ENCODE results near the gene PLTP. TPM values are rescaled to one million over a fixed set of nuclear protein-coding genes. Genes with fewer than 3 reads are reported as not detected.

The PLTP gene
- total and polyA plus RNA-seq, 2 of the 13 experiments (the other 11 are each of a cell fraction or from before 2014, with no cell fraction given): 16.9 to 28.6 TPM

DNA sequence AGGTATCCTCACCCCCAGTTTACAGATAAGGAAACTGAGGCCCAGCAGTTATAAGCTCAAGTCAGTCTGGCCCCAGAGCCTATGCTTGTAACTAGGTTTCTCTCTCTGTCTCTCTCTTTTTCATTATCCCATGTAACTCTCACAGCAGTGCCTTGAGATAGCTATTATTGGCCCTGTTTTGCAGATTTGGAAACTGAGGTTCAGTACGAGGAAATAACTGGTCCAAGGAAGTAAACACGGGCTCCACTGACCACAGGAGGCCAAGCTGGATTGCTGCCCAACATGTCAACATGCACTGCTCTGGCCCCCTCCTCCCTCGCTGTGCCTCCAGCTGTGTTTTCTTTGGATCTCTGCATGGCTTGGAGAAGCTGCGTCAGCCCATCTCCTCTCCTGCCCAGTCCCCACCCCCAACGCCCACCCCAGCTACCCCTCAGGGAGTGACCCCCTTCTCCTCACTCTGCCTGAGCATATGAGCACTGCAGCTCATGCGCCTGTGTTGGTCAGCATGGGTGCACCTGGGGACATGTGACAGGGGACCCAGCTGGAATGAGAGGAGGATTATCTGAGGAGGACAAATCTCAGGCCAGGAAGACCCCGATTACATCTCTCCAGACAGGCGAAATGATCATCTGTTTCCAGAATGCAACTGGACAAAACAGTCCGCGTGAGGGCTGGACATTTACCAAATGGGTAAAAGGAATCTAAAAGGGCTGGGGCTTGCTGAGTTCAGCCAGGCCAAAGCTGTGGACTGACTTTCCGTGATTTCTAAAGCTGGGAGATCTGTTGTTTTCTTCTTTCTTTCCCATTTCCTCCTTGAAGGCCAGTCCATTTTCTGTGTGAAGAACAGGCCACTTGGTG is 7.8 kb upstream of the PLTP start (continued):
- TF ChIP-seq, protein P1, sequence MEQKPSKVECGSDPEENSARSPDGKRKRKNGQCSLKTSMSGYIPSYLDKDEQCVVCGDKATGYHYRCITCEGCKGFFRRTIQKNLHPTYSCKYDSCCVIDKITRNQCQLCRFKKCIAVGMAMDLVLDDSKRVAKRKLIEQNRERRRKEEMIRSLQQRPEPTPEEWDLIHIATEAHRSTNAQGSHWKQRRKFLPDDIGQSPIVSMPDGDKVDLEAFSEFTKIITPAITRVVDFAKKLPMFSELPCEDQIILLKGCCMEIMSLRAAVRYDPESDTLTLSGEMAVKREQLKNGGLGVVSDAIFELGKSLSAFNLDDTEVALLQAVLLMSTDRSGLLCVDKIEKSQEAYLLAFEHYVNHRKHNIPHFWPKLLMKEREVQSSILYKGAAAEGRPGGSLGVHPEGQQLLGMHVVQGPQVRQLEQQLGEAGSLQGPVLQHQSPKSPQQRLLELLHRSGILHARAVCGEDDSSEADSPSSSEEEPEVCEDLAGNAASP (CRISPR knock-in tag; IDR thresholded peaks at IDR 0.05; ENCODE audit: borderline replicate concordance): 0 out of 2 replicates have a peak, but pooled peaks have one; percentile 20
- TF ChIP-seq SALL1 (CRISPR knock-in tag; IDR thresholded peaks at IDR 0.05): peak; percentile 78
- TF ChIP-seq SIX1 (CRISPR knock-in tag; IDR thresholded peaks at IDR 0.05; ENCODE audit: borderline replicate concordance): no peak
- 0 out of 2 replicates have a peak, but pooled peaks have one; percentile 19 for TF ChIP-seq HNF4A (CRISPR knock-in tag; IDR thresholded peaks at IDR 0.05)
- TF ChIP-seq, protein P2, sequence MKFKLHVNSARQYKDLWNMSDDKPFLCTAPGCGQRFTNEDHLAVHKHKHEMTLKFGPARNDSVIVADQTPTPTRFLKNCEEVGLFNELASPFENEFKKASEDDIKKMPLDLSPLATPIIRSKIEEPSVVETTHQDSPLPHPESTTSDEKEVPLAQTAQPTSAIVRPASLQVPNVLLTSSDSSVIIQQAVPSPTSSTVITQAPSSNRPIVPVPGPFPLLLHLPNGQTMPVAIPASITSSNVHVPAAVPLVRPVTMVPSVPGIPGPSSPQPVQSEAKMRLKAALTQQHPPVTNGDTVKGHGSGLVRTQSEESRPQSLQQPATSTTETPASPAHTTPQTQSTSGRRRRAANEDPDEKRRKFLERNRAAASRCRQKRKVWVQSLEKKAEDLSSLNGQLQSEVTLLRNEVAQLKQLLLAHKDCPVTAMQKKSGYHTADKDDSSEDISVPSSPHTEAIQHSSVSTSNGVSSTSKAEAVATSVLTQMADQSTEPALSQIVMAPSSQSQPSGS (CRISPR knock-in tag; IDR thresholded peaks at IDR 0.05): no peak
- TF ChIP-seq GZF1 (CRISPR knock-in tag; IDR thresholded peaks at IDR 0.05): no peak
- TF ChIP-seq IRX3 (CRISPR knock-in tag; IDR thresholded peaks at IDR 0.05; ENCODE audit: borderline replicate concordance, low read depth): no peak
- TF ChIP-seq PBX2 (CRISPR knock-in tag; IDR thresholded peaks at IDR 0.05): no peak
- TF ChIP-seq, protein P3, sequence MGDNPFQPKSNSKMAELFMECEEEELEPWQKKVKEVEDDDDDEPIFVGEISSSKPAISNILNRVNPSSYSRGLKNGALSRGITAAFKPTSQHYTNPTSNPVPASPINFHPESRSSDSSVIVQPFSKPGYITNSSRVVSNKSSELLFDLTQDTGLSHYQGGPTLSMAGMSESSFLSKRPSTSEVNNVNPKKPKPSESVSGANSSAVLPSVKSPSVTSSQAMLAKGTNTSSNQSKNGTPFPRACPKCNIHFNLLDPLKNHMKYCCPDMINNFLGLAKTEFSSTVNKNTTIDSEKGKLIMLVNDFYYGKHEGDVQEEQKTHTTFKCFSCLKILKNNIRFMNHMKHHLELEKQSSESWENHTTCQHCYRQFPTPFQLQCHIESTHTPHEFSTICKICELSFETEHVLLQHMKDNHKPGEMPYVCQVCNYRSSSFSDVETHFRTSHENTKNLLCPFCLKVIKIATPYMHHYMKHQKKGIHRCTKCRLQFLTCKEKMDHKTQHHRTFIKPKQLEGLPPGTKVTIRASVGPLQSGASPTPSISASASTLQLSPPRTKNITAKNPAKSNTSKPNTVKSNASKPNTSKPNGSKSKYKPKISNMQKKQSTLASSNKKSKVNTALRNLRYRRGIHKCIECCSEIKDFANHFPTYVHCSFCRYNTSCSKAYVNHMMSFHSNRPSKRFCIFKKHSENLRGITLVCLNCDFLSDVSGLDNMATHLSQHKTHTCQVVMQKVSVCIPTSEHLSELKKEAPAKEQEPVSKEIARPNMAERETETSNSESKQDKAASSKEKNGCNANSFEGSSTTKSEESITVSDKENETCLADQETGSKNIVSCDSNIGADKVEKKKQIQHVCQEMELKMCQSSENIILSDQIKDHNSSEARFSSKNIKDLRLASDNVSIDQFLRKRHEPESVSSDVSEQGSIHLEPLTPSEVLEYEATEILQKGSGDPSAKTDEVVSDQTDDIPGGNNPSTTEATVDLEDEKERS (CRISPR knock-in tag; IDR thresholded peaks at IDR 0.05): peak; percentile 31; the same call in 1 of the 2 replicates
- TF ChIP-seq ZNF12 (CRISPR knock-in tag; IDR thresholded peaks at IDR 0.05): 0 out of 2 replicates have a peak, but pooled peaks have one; percentile 20
- TF ChIP-seq, protein P4, sequence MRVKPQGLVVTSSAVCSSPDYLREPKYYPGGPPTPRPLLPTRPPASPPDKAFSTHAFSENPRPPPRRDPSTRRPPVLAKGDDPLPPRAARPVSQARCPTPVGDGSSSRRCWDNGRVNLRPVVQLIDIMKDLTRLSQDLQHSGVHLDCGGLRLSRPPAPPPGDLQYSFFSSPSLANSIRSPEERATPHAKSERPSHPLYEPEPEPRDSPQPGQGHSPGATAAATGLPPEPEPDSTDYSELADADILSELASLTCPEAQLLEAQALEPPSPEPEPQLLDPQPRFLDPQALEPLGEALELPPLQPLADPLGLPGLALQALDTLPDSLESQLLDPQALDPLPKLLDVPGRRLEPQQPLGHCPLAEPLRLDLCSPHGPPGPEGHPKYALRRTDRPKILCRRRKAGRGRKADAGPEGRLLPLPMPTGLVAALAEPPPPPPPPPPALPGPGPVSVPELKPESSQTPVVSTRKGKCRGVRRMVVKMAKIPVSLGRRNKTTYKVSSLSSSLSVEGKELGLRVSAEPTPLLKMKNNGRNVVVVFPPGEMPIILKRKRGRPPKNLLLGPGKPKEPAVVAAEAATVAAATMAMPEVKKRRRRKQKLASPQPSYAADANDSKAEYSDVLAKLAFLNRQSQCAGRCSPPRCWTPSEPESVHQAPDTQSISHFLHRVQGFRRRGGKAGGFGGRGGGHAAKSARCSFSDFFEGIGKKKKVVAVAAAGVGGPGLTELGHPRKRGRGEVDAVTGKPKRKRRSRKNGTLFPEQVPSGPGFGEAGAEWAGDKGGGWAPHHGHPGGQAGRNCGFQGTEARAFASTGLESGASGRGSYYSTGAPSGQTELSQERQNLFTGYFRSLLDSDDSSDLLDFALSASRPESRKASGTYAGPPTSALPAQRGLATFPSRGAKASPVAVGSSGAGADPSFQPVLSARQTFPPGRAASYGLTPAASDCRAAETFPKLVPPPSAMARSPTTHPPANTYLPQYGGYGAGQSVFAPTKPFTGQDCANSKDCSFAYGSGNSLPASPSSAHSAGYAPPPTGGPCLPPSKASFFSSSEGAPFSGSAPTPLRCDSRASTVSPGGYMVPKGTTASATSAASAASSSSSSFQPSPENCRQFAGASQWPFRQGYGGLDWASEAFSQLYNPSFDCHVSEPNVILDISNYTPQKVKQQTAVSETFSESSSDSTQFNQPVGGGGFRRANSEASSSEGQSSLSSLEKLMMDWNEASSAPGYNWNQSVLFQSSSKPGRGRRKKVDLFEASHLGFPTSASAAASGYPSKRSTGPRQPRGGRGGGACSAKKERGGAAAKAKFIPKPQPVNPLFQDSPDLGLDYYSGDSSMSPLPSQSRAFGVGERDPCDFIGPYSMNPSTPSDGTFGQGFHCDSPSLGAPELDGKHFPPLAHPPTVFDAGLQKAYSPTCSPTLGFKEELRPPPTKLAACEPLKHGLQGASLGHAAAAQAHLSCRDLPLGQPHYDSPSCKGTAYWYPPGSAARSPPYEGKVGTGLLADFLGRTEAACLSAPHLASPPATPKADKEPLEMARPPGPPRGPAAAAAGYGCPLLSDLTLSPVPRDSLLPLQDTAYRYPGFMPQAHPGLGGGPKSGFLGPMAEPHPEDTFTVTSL (CRISPR knock-in tag; IDR thresholded peaks at IDR 0.05; ENCODE audit: borderline replicate concordance): peak; percentile 60; the same call in 1 of the 2 replicates
- TF ChIP-seq THAP11 (CRISPR knock-in tag; IDR thresholded peaks at IDR 0.05): 0 out of 2 replicates have a peak, but pooled peaks have one; percentile 42
- 0 out of 2 replicates have a peak, but pooled peaks have one; percentile 36 for TF ChIP-seq ZNF232 (CRISPR knock-in tag; IDR thresholded peaks at IDR 0.05; ENCODE audit: borderline replicate concordance)

Data from HepG2 (cell line).